ENCODE results near the gene HDAC4.

Gene HDAC4

GRCh38 chr2:239093542-239093941 is 307.3 kb downstream of the HDAC4 start:
- TF ChIP-seq CTCF (conservative IDR thresholded peaks at IDR 0.05; ENCODE audit: low read depth, low read length) = no peak

GRCh38 chr2:239092571-239093294 is 308.1 kb downstream of the HDAC4 start:
- DNase-seq (ENCODE audit: low read depth) = no peak
- H3K4me3 ChIP-seq (ENCODE audit: low read length) = no peak overlapping the region
- no peak for TF ChIP-seq CTCF (conservative IDR thresholded peaks at IDR 0.05; ENCODE audit: low read depth, low read length)

More at GRCh38 chr2:239093542-239093941, 307.3 kb downstream of the HDAC4 start:
- H3K4me3 ChIP-seq (ENCODE audit: low read length) = no peak overlapping the region
- DNase-seq (ENCODE audit: low read depth) = no peak

- no peak for TF ChIP-seq CTCF (conservative IDR thresholded peaks at IDR 0.05; ENCODE audit: low read depth, low read length)
- no peak for DNase-seq (ENCODE audit: low read depth)
- no peak overlapping the region for H3K4me3 ChIP-seq (ENCODE audit: low read length)
Observed at GRCh38 chr2:239089884-239090283, 310.9 kb downstream of the HDAC4 start.

GRCh38 chr2:239087046-239087710 is 313.6 kb downstream of the HDAC4 start:
- no peak for DNase-seq (ENCODE audit: low read depth)
- no peak for TF ChIP-seq CTCF (conservative IDR thresholded peaks at IDR 0.05; ENCODE audit: low read depth, low read length)

GRCh38 chr2:239086325-239087020 is 314.3 kb downstream of the HDAC4 start:
- no peak for DNase-seq (ENCODE audit: low read depth)
- no peak overlapping the region for H3K4me3 ChIP-seq (ENCODE audit: low read length)
- TF ChIP-seq CTCF (conservative IDR thresholded peaks at IDR 0.05; ENCODE audit: low read depth, low read length) = no peak

More at GRCh38 chr2:239087046-239087710, 313.6 kb downstream of the HDAC4 start:
- H3K4me3 ChIP-seq (ENCODE audit: low read length) = no peak overlapping the region

- H3K4me3 ChIP-seq (ENCODE audit: low read length) = no peak overlapping the region
- no peak for DNase-seq (ENCODE audit: low read depth)
- no peak for TF ChIP-seq CTCF (conservative IDR thresholded peaks at IDR 0.05; ENCODE audit: low read depth, low read length)
Observed at GRCh38 chr2:239085201-239085992, 315.4 kb downstream of the HDAC4 start.

Measured in retinal pigment epithelial cell (primary cell).